ENCODE results near the gene CD74. TPM values are rescaled to one million over a fixed set of nuclear protein-coding genes. Genes with fewer than 3 reads are reported as not detected.

CD74 gene
- total RNA-seq, 1 donor = 3.0 TPM

GRCh38 chr5:150408231-150408943 is 4.3 kb downstream of the CD74 start:
- no peak for TF ChIP-seq CTCF (IDR thresholded peaks at IDR 0.05; ENCODE audit: insufficient read depth, low read depth, low read length)
- DNase-seq (ENCODE audit: low read depth) = no peak
- no peak overlapping the region for H3K4me3 ChIP-seq (ENCODE audit: low read depth, low read length)

GRCh38 chr5:150407096-150407720 is 5.5 kb downstream of the CD74 start:
- DNase-seq (ENCODE audit: low read depth) = no peak
- H3K4me3 ChIP-seq (ENCODE audit: low read depth, low read length) = no peak overlapping the region
- TF ChIP-seq CTCF (IDR thresholded peaks at IDR 0.05; ENCODE audit: insufficient read depth, low read depth, low read length) = no peak

GRCh38 chr5:150406723-150407095 is 6.0 kb downstream of the CD74 start:
- no peak for TF ChIP-seq CTCF (IDR thresholded peaks at IDR 0.05; ENCODE audit: insufficient read depth, low read depth, low read length)
- DNase-seq (ENCODE audit: low read depth) = no peak
- no peak overlapping the region for H3K4me3 ChIP-seq (ENCODE audit: low read depth, low read length)

- H3K4me3 ChIP-seq (ENCODE audit: low read depth, low read length) = no peak overlapping the region
- no peak for DNase-seq (ENCODE audit: low read depth)
- no peak for TF ChIP-seq CTCF (IDR thresholded peaks at IDR 0.05; ENCODE audit: insufficient read depth, low read depth, low read length)
Measured at GRCh38 chr5:150406103-150406722, 6.5 kb downstream of the CD74 start.

- no peak overlapping the region for H3K4me3 ChIP-seq (ENCODE audit: low read depth, low read length)
- DNase-seq (ENCODE audit: low read depth) = no peak
- TF ChIP-seq CTCF (IDR thresholded peaks at IDR 0.05; ENCODE audit: insufficient read depth, low read depth, low read length) = no peak
Measured at GRCh38 chr5:150404941-150405816, 7.5 kb downstream of the CD74 start.

- no peak overlapping the region for H3K4me3 ChIP-seq (ENCODE audit: low read depth, low read length)
- no peak for TF ChIP-seq CTCF (IDR thresholded peaks at IDR 0.05; ENCODE audit: insufficient read depth, low read depth, low read length)
- DNase-seq (ENCODE audit: low read depth) = no peak
Measured at GRCh38 chr5:150404535-150404934, 8.2 kb downstream of the CD74 start.

All from fibroblast of villous mesenchyme (primary cell).